HG02970 (cell line): Measurements from ENCODE around the gene RAB36.
"Not testable (repeated sequence)": the region's sequence is repeated elsewhere in the genome, so short reads cannot be mapped to it uniquely, and the experiment has no call there.

Experiments used
- ATAC-seq: cut with Tn5 transposase; IDR thresholded peaks from one replicate; pipeline ENCODE4 v1.9.1; 2021; ENCODE audit warnings: mild to moderate bottlenecking, moderate library complexity, moderate number of reproducible peaks; ENCODE audit not compliant: unreplicated experiment, low FRiP score

RAB36 gene

GRCh38 chr22:23136991-23137390 is 8.3 kb upstream of the RAB36 start:
- not testable (repeated sequence) for ATAC-seq

GRCh38 chr22:23137468-23137867 is 7.8 kb upstream of the RAB36 start:
- ATAC-seq = no peak

GRCh38 chr22:23137905-23138561 is 7.2 kb upstream of the RAB36 start:
- no peak for ATAC-seq

GRCh38 chr22:23138584-23139435 is 6.5 kb upstream of the RAB36 start:
- ATAC-seq = no peak

- ATAC-seq = no peak
These were observed 4.9 kb upstream of the RAB36 start for GRCh38 chr22:23140385-23140784.

GRCh38 chr22:23142546-23143105 is 2.7 kb upstream of the RAB36 start:
- ATAC-seq = no peak

GRCh38 chr22:23143119-23143518 is 2.2 kb upstream of the RAB36 start:
- no peak for ATAC-seq

GRCh38 chr22:23144432-23144831 is 845 bp upstream of the RAB36 start:
- ATAC-seq = no peak

- ATAC-seq = no peak
These were observed 697 bp downstream of the RAB36 start for GRCh38 chr22:23145878-23146470.

GRCh38 chr22:23146478-23147205 is 1.4 kb downstream of the RAB36 start:
- no peak for ATAC-seq

GRCh38 chr22:23147617-23148387 is 2.5 kb downstream of the RAB36 start:
- ATAC-seq = no peak

GRCh38 chr22:23149743-23150238 is 4.5 kb downstream of the RAB36 start:
- no peak for ATAC-seq

- ATAC-seq = no peak
These were observed 5.5 kb downstream of the RAB36 start for GRCh38 chr22:23150762-23151161.

GRCh38 chr22:23151827-23152226 is 6.5 kb downstream of the RAB36 start:
- ATAC-seq = no peak

GRCh38 chr22:23152238-23153114 is 7.2 kb downstream of the RAB36 start:
- no peak for ATAC-seq

GRCh38 chr22:23153994-23154393 is 8.7 kb downstream of the RAB36 start:
- no peak for ATAC-seq

GRCh38 chr22:23154461-23154860 is 9.2 kb downstream of the RAB36 start:
- no peak for ATAC-seq

GRCh38 chr22:23155143-23155542 is 9.9 kb downstream of the RAB36 start:
- ATAC-seq = no peak

GRCh38 chr22:23155831-23156230 is 10.6 kb downstream of the RAB36 start:
- ATAC-seq = no peak
